NCI-H2107 (cell line): Measurements from ENCODE around the gene EIF2B1.

Source experiments
- DNase-seq: peaks from one replicate; lab custom pipeline; 2025; lab: John Stamatoyannopoulos, UW

The EIF2B1 gene

GRCh38 chr12:123633379-123634141 lies at the start of gene EIF2B1, which contains the start of gene GTF2H3:
Gene EIF2B1 (minus strand): TSS chr12:123633686. CDS start chr12:123633557, 129 bp downstream.
Gene GTF2H3 (plus strand): TSS chr12:123633829. CDS start chr12:123633860, 31 bp downstream.
- peak; percentile 96 for DNase-seq

GRCh38 chr12:123681605-123682004 lies 48.1 kb upstream of the EIF2B1 start:
- DNase-seq, result no peak

- no peak for DNase-seq
Measured at GRCh38 chr12:123678981-123679380, 45.5 kb upstream of the EIF2B1 start.

- no peak for DNase-seq
Measured at GRCh38 chr12:123676616-123677320, 43.3 kb upstream of the EIF2B1 start.

- no peak for DNase-seq
Measured at GRCh38 chr12:123675436-123675835, 42.0 kb upstream of the EIF2B1 start.

- no peak for DNase-seq
Measured at GRCh38 chr12:123671876-123672275, 38.4 kb upstream of the EIF2B1 start.

GRCh38 chr12:123670882-123671728 lies 37.6 kb upstream of the EIF2B1 start, which contains the start of gene TCTN2:
Gene TCTN2 (plus strand): TSS chr12:123671113. CDS start chr12:123671241, 128 bp downstream.
- DNase-seq, result peak; percentile 91

GRCh38 chr12:123667771-123668170 lies 34.3 kb upstream of the EIF2B1 start:
- DNase-seq, result no peak

GRCh38 chr12:123659996-123660727 lies 26.7 kb upstream of the EIF2B1 start:
- DNase-seq, result no peak

GRCh38 chr12:123657211-123657610 lies 23.7 kb upstream of the EIF2B1 start:
- no peak for DNase-seq

- no peak for DNase-seq
Measured at GRCh38 chr12:123656392-123656791, 22.9 kb upstream of the EIF2B1 start.

- DNase-seq, result peak; percentile 23
Measured at GRCh38 chr12:123655420-123655819, 21.9 kb upstream of the EIF2B1 start.

- no peak for DNase-seq
Measured at GRCh38 chr12:123654129-123654701, 20.7 kb upstream of the EIF2B1 start.

GRCh38 chr12:123648401-123648800 lies 14.9 kb upstream of the EIF2B1 start:
- DNase-seq, result no peak

- no peak for DNase-seq
Measured at GRCh38 chr12:123645878-123646277, 12.4 kb upstream of the EIF2B1 start.

- DNase-seq, result no peak
Measured at GRCh38 chr12:123645380-123645779, 11.9 kb upstream of the EIF2B1 start.

GRCh38 chr12:123643911-123644310 lies 10.4 kb upstream of the EIF2B1 start:
- no peak for DNase-seq

GRCh38 chr12:123634142-123634561 lies 666 bp upstream of the EIF2B1 start:
- DNase-seq, result no peak

GRCh38 chr12:123621619-123622530 lies 11.6 kb downstream of the EIF2B1 start:
- no peak for DNase-seq

- no peak for DNase-seq
Measured at GRCh38 chr12:123621101-123621500, 12.4 kb downstream of the EIF2B1 start.
